ENCODE results near the gene RAB31. TPM values are rescaled to one million over a fixed set of nuclear protein-coding genes. Genes with fewer than 3 reads are reported as not detected.

Gene RAB31
- total RNA-seq, 1 donor from 2014 or later: 47.7 TPM

- Histone ChIP-seq H3K36me3 (ENCODE audit: control insufficient read depth, insufficient read depth, low read length) (peaks cover 6% of the 10 kb centered on the region), H3K27me3 (ENCODE audit: control insufficient read depth, insufficient read depth, low read length) (no peaks in the 10 kb centered on the region), H3K4me3 (ENCODE audit: low read depth, low read length) (no peak overlapping the region)
- DNase-seq (ENCODE audit: low read depth) (no peak), FAIRE-seq (no peak)
- no peak for TF ChIP-seq CTCF (IDR thresholded peaks at IDR 0.05; ENCODE audit: insufficient read depth, low read length, severe bottlenecking)
Observed at GRCh38 chr18:9716780-9717563, 8.9 kb downstream of the RAB31 start.

- FAIRE-seq: no peak
- DNase-seq (ENCODE audit: low read depth): peak; percentile 93
- peaks cover 6% of the 10 kb centered on the region for H3K36me3 ChIP-seq (ENCODE audit: control insufficient read depth, insufficient read depth, low read length)
- peak overlapping the region; percentile 15 for H3K4me3 ChIP-seq (ENCODE audit: low read depth, low read length)
- TF ChIP-seq CTCF (IDR thresholded peaks at IDR 0.05; ENCODE audit: insufficient read depth, low read length, severe bottlenecking): no peak
- no peaks in the 10 kb centered on the region for H3K27me3 ChIP-seq (ENCODE audit: control insufficient read depth, insufficient read depth, low read length)
Observed at GRCh38 chr18:9719421-9719981, 11.4 kb downstream of the RAB31 start.

GRCh38 chr18:9720327-9720726, 12.2 kb downstream of the RAB31 start:
- no peak for TF ChIP-seq CTCF (IDR thresholded peaks at IDR 0.05; ENCODE audit: insufficient read depth, low read length, severe bottlenecking)
- DNase-seq (ENCODE audit: low read depth): no peak
- Histone ChIP-seq H3K36me3 (ENCODE audit: control insufficient read depth, insufficient read depth, low read length) (peaks cover 6% of the 10 kb centered on the region), H3K27me3 (ENCODE audit: control insufficient read depth, insufficient read depth, low read length) (no peaks in the 10 kb centered on the region), H3K4me3 (ENCODE audit: low read depth, low read length) (no peak overlapping the region)
- no peak for FAIRE-seq

- DNase-seq (ENCODE audit: low read depth) (no peak), FAIRE-seq (no peak)
- no peak for TF ChIP-seq CTCF (IDR thresholded peaks at IDR 0.05; ENCODE audit: insufficient read depth, low read length, severe bottlenecking)
- H3K36me3 ChIP-seq (ENCODE audit: control insufficient read depth, insufficient read depth, low read length): peaks cover 8% of the 10 kb centered on the region
- no peaks in the 10 kb centered on the region for H3K27me3 ChIP-seq (ENCODE audit: control insufficient read depth, insufficient read depth, low read length)
- no peak overlapping the region for H3K4me3 ChIP-seq (ENCODE audit: low read depth, low read length)
Observed at GRCh38 chr18:9721893-9722550, 13.9 kb downstream of the RAB31 start.

GRCh38 chr18:9722691-9723090, 14.6 kb downstream of the RAB31 start:
- FAIRE-seq (no peak), DNase-seq (ENCODE audit: low read depth) (peak; percentile 67)
- Histone ChIP-seq H3K4me3 (ENCODE audit: low read depth, low read length) (no peak overlapping the region), H3K36me3 (ENCODE audit: control insufficient read depth, insufficient read depth, low read length) (peaks cover 8% of the 10 kb centered on the region), H3K27me3 (ENCODE audit: control insufficient read depth, insufficient read depth, low read length) (no peaks in the 10 kb centered on the region)
- TF ChIP-seq CTCF (IDR thresholded peaks at IDR 0.05; ENCODE audit: insufficient read depth, low read length, severe bottlenecking): peak; percentile 80
